CD14-positive monocyte (primary cell): ENCODE measurements around the gene ARHGAP15. TPM values are rescaled to one million over a fixed set of nuclear protein-coding genes. Genes with fewer than 3 reads are reported as not detected.

ENCODE experiments used
- DNase-seq, 3 donors: peaks; one replicate each; pipeline ENCODE4 v3.0.0-alpha.2; 2011 to 2022
- H2AFZ ChIP-seq: 2 replicates; pipeline ENCODE4 v1.6.0; 2012; ENCODE audit warnings: mild to moderate bottlenecking, low read depth, low read length, inconsistent platforms; ENCODE audit not compliant: insufficient read depth, poor library complexity, severe bottlenecking
- H3K27ac ChIP-seq, 2 donors: 1 replicate in 1 of 2; 2 replicates in 1 of 2; pipeline ENCODE4 v1.5.1; 2012 to 2013; ENCODE audit warnings: low read length in 2 of 2, control low read depth in 1 of 2, inconsistent platforms in 1 of 2, low read depth in 1 of 2, mild to moderate bottlenecking in 1 of 2
- H3K27me3 ChIP-seq, 2 donors: one replicate each; pipeline versions ENCODE4 v1.6.0 to v1.6.1; 2011 to 2013; ENCODE audit warnings: low read length in 2 of 2; ENCODE audit not compliant: control insufficient read depth in 2 of 2, insufficient read depth in 2 of 2
- H3K36me3 ChIP-seq, 2 donors: replicated peaks in 1 of 2; 1 replicate in 1 of 2; 2 replicates in 1 of 2; pipeline versions ENCODE4 v1.5.1 to v1.6.1; 2012 to 2013; ENCODE audit warnings: low read length in 2 of 2, control low read depth in 1 of 2, inconsistent platforms in 1 of 2, mild to moderate bottlenecking in 1 of 2; ENCODE audit not compliant: insufficient read depth in 2 of 2, control insufficient read depth in 1 of 2
- H3K4me1 ChIP-seq, 2 donors: 1 replicate in 1 of 2; 2 replicates in 1 of 2; pipeline versions ENCODE4 v1.5.1 to v1.6.1; 2012 to 2013; ENCODE audit warnings: low read length in 2 of 2, control low read depth in 1 of 2, inconsistent platforms in 1 of 2, mild to moderate bottlenecking in 1 of 2, moderate library complexity in 1 of 2; ENCODE audit not compliant: insufficient read depth in 2 of 2, control insufficient read depth in 1 of 2
- H3K4me2 ChIP-seq: replicated peaks from 2 replicates; pipeline ENCODE3; 2012; ENCODE audit warnings: low read length, moderate library complexity, mild to moderate bottlenecking; ENCODE audit not compliant: poor library complexity, severe bottlenecking; ENCODE audit errors: extremely low read depth
- H3K4me3 ChIP-seq, 3 experiments: fragments of 200-600 bp in 1 of 3; sonication (generic) in 1 of 3; replicated peaks in 1 of 3; 1 replicate in 2 of 3; 2 replicates in 1 of 3; pipeline ENCODE4 v1.5.1; 2011 to 2013; ENCODE audit warnings: low read length in 3 of 3, mild to moderate bottlenecking in 3 of 3, control low read depth in 2 of 3, low read depth in 2 of 3, inconsistent platforms in 1 of 3, moderate library complexity in 1 of 3
- H3K79me2 ChIP-seq: 2 replicates; pipeline ENCODE4 v1.6.0; 2012; ENCODE audit warnings: mild to moderate bottlenecking, control low read depth, inconsistent platforms, low read length, moderate library complexity; ENCODE audit not compliant: insufficient read depth
- H3K9ac ChIP-seq: 2 replicates; pipeline ENCODE4 v1.6.0; 2017; ENCODE audit warnings: low read length, mild to moderate bottlenecking; ENCODE audit not compliant: insufficient read depth, poor library complexity, severe bottlenecking
- H3K9me3 ChIP-seq, 2 donors: replicated peaks in 1 of 2; 1 replicate in 1 of 2; 2 replicates in 1 of 2; pipeline versions ENCODE4 v1.5.1 to v1.6.1; 2012 to 2013; ENCODE audit warnings: low read length in 2 of 2, control low read depth in 1 of 2; ENCODE audit not compliant: control insufficient read depth in 1 of 2, insufficient read depth in 1 of 2
- H4K20me1 ChIP-seq: 2 replicates; pipeline ENCODE4 v1.6.0; 2012; ENCODE audit warnings: mild to moderate bottlenecking, low read length, control low read depth, moderate library complexity; ENCODE audit not compliant: insufficient read depth
- H3K27ac Mint-ChIP-seq, 7 donors: one replicate each; pipeline ENCODE4 v1.8.0; 2020; ENCODE audit warnings: mild to moderate bottlenecking in 7 of 7, mixed read lengths in 7 of 7, moderate library complexity in 6 of 7, inconsistent platforms in 2 of 7
- H3K27me3 Mint-ChIP-seq, 3 donors: one replicate each; pipeline ENCODE4 v1.8.0; 2021 to 2022; ENCODE audit warnings: low read depth in 3 of 3, mild to moderate bottlenecking in 3 of 3, mixed read lengths in 3 of 3, moderate library complexity in 3 of 3, inconsistent platforms in 1 of 3
- H3K36me3 Mint-ChIP-seq, 2 donors: one replicate each; pipeline ENCODE4 v1.8.0; 2020; ENCODE audit warnings: mixed read lengths in 2 of 2, inconsistent platforms in 1 of 2, mild to moderate bottlenecking in 1 of 2
- H3K4me1 Mint-ChIP-seq: one replicate; pipeline ENCODE4 v1.8.0; 2020; ENCODE audit warnings: mild to moderate bottlenecking, mixed read lengths
- H3K4me3 Mint-ChIP-seq, 2 donors: one replicate each; pipeline ENCODE4 v1.8.0; 2020; ENCODE audit warnings: mild to moderate bottlenecking in 2 of 2, mixed read lengths in 2 of 2, moderate library complexity in 1 of 2
- H3K9me3 Mint-ChIP-seq, 7 donors: one replicate each; pipeline ENCODE4 v1.8.0; 2020 to 2022; ENCODE audit warnings: mixed read lengths in 7 of 7, mild to moderate bottlenecking in 6 of 7, moderate library complexity in 6 of 7, inconsistent platforms in 2 of 7
- CTCF ChIP-seq: fragments of 200-600 bp; IDR thresholded peaks from one replicate; pipeline ENCODE4 v1.8.0; 2022; ENCODE audit warnings: antibody characterized with exemption, mild to moderate bottlenecking
- WGBS: methylation state at CpG from one replicate; pipeline ENCODE4 v1.1.5; 2013; ENCODE audit warnings: missing lambda C conversion rate; ENCODE audit not compliant: insufficient coverage; 5-methylcytosine and 5-hydroxymethylcytosine counted together
- intact Hi-C, 2 donors: fragments of 100-400 bp; cut with micrococcal nuclease; formaldehyde crosslinking; loops; one replicate each; pipeline versions ENCODE4 v1.15.0 to v1.15.1; 2023
- polyA plus RNA-seq, 3 donors: library from polyadenylated mRNA; depleted of rRNA in 1 of 3; unstranded in 2 of 3; stranded (reverse) in 1 of 3; fragments of 300-500 nt in 2 of 3; fragments of >200 nt in 1 of 3; fragmentation: Illumina TruSeq in 2 of 3; gene quantifications; 1 replicate in 2 of 3; 2 replicates in 1 of 3; pipeline ENCODE4 v1.2.3, GENCODE V29; 2012 to 2021

Gene ARHGAP15
- polyA plus RNA-seq, 3 donors: 35.4 to 50.9 (median 50.7) TPM

GRCh38 chr2:143697744-143698143, 568.5 kb downstream of the ARHGAP15 start:
- H3K27me3 Mint-ChIP-seq: no peaks in the 10 kb centered on the region
- H4K20me1 ChIP-seq: no peaks in the 10 kb centered on the region
- DNase-seq: no peak
- H3K4me1 Mint-ChIP-seq: peaks cover 2% of the 10 kb centered on the region
- H3K4me3 ChIP-seq: no peak overlapping the region
- no peak overlapping the region for H3K27ac ChIP-seq
- no peak overlapping the region for H3K4me2 ChIP-seq
- no peak for TF ChIP-seq CTCF
- H3K4me3 Mint-ChIP-seq: no peak overlapping the region
- no peak overlapping the region for H3K27ac Mint-ChIP-seq
- intact Hi-C loops: no loop called here
- H3K9me3 Mint-ChIP-seq: no peaks in the 10 kb centered on the region
- no peaks in the 10 kb centered on the region for H3K27me3 ChIP-seq
- no peaks in the 10 kb centered on the region for H3K9me3 ChIP-seq
- H3K9ac ChIP-seq: no peak overlapping the region
- no CpG with 5 or more reads among the region's 1 CpG for WGBS
- H3K79me2 ChIP-seq: no peaks in the 10 kb centered on the region
- no peak overlapping the region for H2AFZ ChIP-seq
- peaks cover 0 to 4% of the 10 kb centered on the region in 2 donors for H3K36me3 ChIP-seq
- H3K4me1 ChIP-seq: no peaks in the 10 kb centered on the region
- peaks cover 3 to 9% of the 10 kb centered on the region in 2 donors for H3K36me3 Mint-ChIP-seq

- Histone ChIP-seq H3K27me3 (no peaks in the 10 kb centered on the region), H2AFZ (no peak overlapping the region), H3K4me2 (no peak overlapping the region), H3K9me3 (no peaks in the 10 kb centered on the region), H3K4me3 (no peak overlapping the region), H3K4me1 (no peaks in the 10 kb centered on the region), H3K36me3 (peaks cover 0 to 10% of the 10 kb centered on the region in 2 donors), H3K27ac (no peak overlapping the region), H3K9ac (no peak overlapping the region), H4K20me1 (no peaks in the 10 kb centered on the region), H3K79me2 (no peaks in the 10 kb centered on the region)
- H3K4me1 Mint-ChIP-seq: peaks cover 2% of the 10 kb centered on the region
- intact Hi-C loops: no loop called here
- DNase-seq: no peak
- WGBS: 100% methylated on average over 1 of the region's 2 CpGs
- peak overlapping the region in 1 of 7 donors; percentile 85 for H3K27ac Mint-ChIP-seq
- TF ChIP-seq CTCF: no peak
- no peaks in the 10 kb centered on the region for H3K9me3 Mint-ChIP-seq
- H3K36me3 Mint-ChIP-seq: peaks cover 9 to 10% of the 10 kb centered on the region in 2 donors
- no peak overlapping the region for H3K4me3 Mint-ChIP-seq
- no peaks in the 10 kb centered on the region for H3K27me3 Mint-ChIP-seq
Observed at GRCh38 chr2:143698352-143698751, 569.1 kb downstream of the ARHGAP15 start.
